PC-9 (cell line): ENCODE results near the gene BECN2. TPM values are rescaled to one million over a fixed set of nuclear protein-coding genes. Genes with fewer than 3 reads are reported as not detected.

Source experiments
- BruUV-seq: library from RNA; stranded (reverse); fragments of 400-500 nt; replicated peaks from 2 replicates; lab custom pipeline; 2021; lab: Mats Ljungman, UMichigan
- CTCF ChIA-PET: fragments of 300-600 bp; sonication (Branson Sonifier 250); formaldehyde crosslinking; loops from one replicate; lab custom pipeline; 2022; ENCODE audit warnings: antibody characterized with exemption; lab: Charles Lee
- POLR2A ChIA-PET: fragments of 300-600 bp; sonication (Branson Sonifier 250); formaldehyde crosslinking; loops from one replicate; lab custom pipeline; 2022; ENCODE audit warnings: antibody characterized with exemption; ENCODE audit not compliant: unreplicated experiment; lab: Charles Lee
- DNase-seq, 2 experiments: peaks; one replicate each; pipeline versions ENCODE4 v3.0.0 to v3.0.0-alpha.2; 2015 to 2022; ENCODE audit warnings: mixed read lengths in 1 of 2
- H2AFZ ChIP-seq: fragments of 200-600 bp; sonication (generic); 2 replicates; pipeline ENCODE4 v1.8.1; 2017; ENCODE audit warnings: antibody characterized with exemption
- H3F3A ChIP-seq: fragments of 200-600 bp; sonication (generic); 2 replicates; pipeline ENCODE4 v1.8.1; 2017; ENCODE audit warnings: antibody characterized with exemption, mild to moderate bottlenecking, low read depth; ENCODE audit not compliant: insufficient read depth
- H3K27ac ChIP-seq: fragments of 200-600 bp; sonication (generic); 2 replicates; pipeline ENCODE4 v1.6.1; 2016; ENCODE audit warnings: mixed run types
- H3K27me3 ChIP-seq: fragments of 200-600 bp; sonication (generic); 2 replicates; pipeline ENCODE4 v1.6.1; 2016; ENCODE audit warnings: low read depth, mixed run types; ENCODE audit not compliant: insufficient read depth
- H3K36me3 ChIP-seq: fragments of 200-600 bp; sonication (generic); 2 replicates; pipeline ENCODE4 v1.6.1; 2016; ENCODE audit warnings: low read depth, mixed run types
- H3K4me1 ChIP-seq: fragments of 200-600 bp; sonication (generic); replicated peaks from 2 replicates; pipeline ENCODE4 v1.6.1; 2016; ENCODE audit warnings: mixed run types; ENCODE audit not compliant: insufficient read depth
- H3K4me2 ChIP-seq: fragments of 200-600 bp; sonication (generic); 2 replicates; pipeline ENCODE4 v1.6.1; 2017; ENCODE audit warnings: mixed run types
- H3K4me3 ChIP-seq: fragments of 200-600 bp; sonication (generic); 2 replicates; pipeline ENCODE4 v1.6.1; 2016; ENCODE audit warnings: mixed run types
- H3K79me2 ChIP-seq: fragments of 200-600 bp; sonication (generic); 2 replicates; pipeline ENCODE4 v1.6.1; 2017; ENCODE audit warnings: low read depth, mixed run types
- H3K9me2 ChIP-seq: fragments of 200-600 bp; sonication (generic); 2 replicates; pipeline ENCODE4 v1.8.1; 2017; ENCODE audit warnings: mild to moderate bottlenecking; ENCODE audit not compliant: insufficient read depth
- H3K9me3 ChIP-seq: fragments of 200-600 bp; sonication (generic); 2 replicates; pipeline ENCODE4 v1.8.1; 2016; ENCODE audit warnings: low read depth; ENCODE audit not compliant: insufficient read depth
- H4K20me1 ChIP-seq: fragments of 200-600 bp; sonication (generic); 2 replicates; pipeline ENCODE4 v1.8.1; 2017; ENCODE audit not compliant: insufficient read depth
- CTCF ChIP-seq: fragments of 200-600 bp; sonication (generic); conservative IDR thresholded peaks from 2 replicates; pipeline ENCODE4 v1.6.1; 2017; ENCODE audit warnings: mixed run types, antibody characterized with exemption, mild to moderate bottlenecking, moderate library complexity
- EZH2 ChIP-seq: fragments of 200-600 bp; sonication (generic); IDR thresholded peaks from 2 replicates; pipeline ENCODE4 v1.8.0; 2017; ENCODE audit warnings: antibody characterized with exemption, low read depth
- intact Hi-C: fragments of 100-400 bp; cut with micrococcal nuclease; formaldehyde crosslinking; loops from one replicate; pipeline ENCODE4 v1.10.0; 2022; ENCODE audit not compliant: unreplicated experiment
- total RNA-seq: library from RNA; stranded (reverse); gene quantifications from 2 replicates; pipeline ENCODE4 v1.2.3, GENCODE V29; 2021

BECN2 gene
- total RNA-seq, 1 experiment from 2014 or later, result 0.37 TPM

GRCh38 chr1:241968611-241969010, 11.0 kb downstream of the BECN2 start:
- DNase-seq, result no peak
- Histone ChIP-seq H2AFZ (no peak overlapping the region), H3K4me1 (no peaks in the 10 kb centered on the region), H3K9me3 (no peaks in the 10 kb centered on the region), H3K4me3 (no peak overlapping the region), H3K9me2 (no peaks in the 10 kb centered on the region), H4K20me1 (no peaks in the 10 kb centered on the region), H3K79me2 (no peaks in the 10 kb centered on the region), H3K27ac (no peak overlapping the region), H3F3A (no peaks in the 10 kb centered on the region), H3K36me3 (no peaks in the 10 kb centered on the region), H3K4me2 (no peak overlapping the region), H3K27me3 (no peaks in the 10 kb centered on the region)
- TF ChIP-seq EZH2 (no peak), CTCF (no peak)
- ChIA-PET CTCF (no interaction called here), POLR2A (no interaction called here)
- BruUV-seq, result no TSS peak
- intact Hi-C loops, result no loop called here

- Histone ChIP-seq H3K4me2 (no peak overlapping the region), H3K79me2 (no peaks in the 10 kb centered on the region), H3K27ac (no peak overlapping the region), H3K9me2 (no peaks in the 10 kb centered on the region), H3K27me3 (no peaks in the 10 kb centered on the region), H3K4me1 (no peaks in the 10 kb centered on the region), H3F3A (no peaks in the 10 kb centered on the region), H3K9me3 (no peaks in the 10 kb centered on the region), H2AFZ (no peak overlapping the region), H3K36me3 (no peaks in the 10 kb centered on the region), H3K4me3 (no peak overlapping the region), H4K20me1 (no peaks in the 10 kb centered on the region)
- ChIA-PET POLR2A (no interaction called here), CTCF (interaction anchor here (0.5 kb wide), 1 partner anchor 1303 kb away, joined by 8 read pairs; no protein-coding TSS in a partner anchor)
- no peak for DNase-seq
- intact Hi-C loops, result no loop called here
- BruUV-seq, result no TSS peak
- TF ChIP-seq CTCF (no peak), EZH2 (no peak)
These were observed 15.3 kb downstream of the BECN2 start for GRCh38 chr1:241972703-241973369.

- intact Hi-C loops, result no loop called here
- H3K9me3 ChIP-seq, result no peaks in the 10 kb centered on the region
- no peaks in the 10 kb centered on the region for H3K4me1 ChIP-seq
- no peak overlapping the region for H3K27ac ChIP-seq
- H4K20me1 ChIP-seq, result no peaks in the 10 kb centered on the region
- H3K36me3 ChIP-seq, result no peaks in the 10 kb centered on the region
- H3K9me2 ChIP-seq, result no peaks in the 10 kb centered on the region
- no peak for DNase-seq
- no peak for TF ChIP-seq EZH2
- ChIA-PET POLR2A (no interaction called here), CTCF (no interaction called here)
- no peak overlapping the region for H3K4me3 ChIP-seq
- no peaks in the 10 kb centered on the region for H3K79me2 ChIP-seq
- no peak overlapping the region for H3K4me2 ChIP-seq
- no peaks in the 10 kb centered on the region for H3K27me3 ChIP-seq
- no TSS peak for BruUV-seq
- H3F3A ChIP-seq, result no peaks in the 10 kb centered on the region
- no peak overlapping the region for H2AFZ ChIP-seq
These were observed 18.7 kb downstream of the BECN2 start for GRCh38 chr1:241976229-241976628.

GRCh38 chr1:241979071-241979470, 21.5 kb downstream of the BECN2 start:
- BruUV-seq, result no TSS peak
- no peaks in the 10 kb centered on the region for H3K4me1 ChIP-seq
- H3K4me3 ChIP-seq, result no peak overlapping the region
- no peak overlapping the region for H3K27ac ChIP-seq
- H2AFZ ChIP-seq, result no peak overlapping the region
- H3K4me2 ChIP-seq, result no peak overlapping the region
- H3K36me3 ChIP-seq, result no peaks in the 10 kb centered on the region
- intact Hi-C loops, result no loop called here
- POLR2A ChIA-PET, result no interaction called here
- CTCF ChIA-PET, result no interaction called here
- no peaks in the 10 kb centered on the region for H3K9me3 ChIP-seq
- no peaks in the 10 kb centered on the region for H3K79me2 ChIP-seq
- no peak for TF ChIP-seq EZH2
- TF ChIP-seq CTCF, result no peak
- H3F3A ChIP-seq, result no peaks in the 10 kb centered on the region
- no peaks in the 10 kb centered on the region for H4K20me1 ChIP-seq
- H3K9me2 ChIP-seq, result no peaks in the 10 kb centered on the region
- no peaks in the 10 kb centered on the region for H3K27me3 ChIP-seq
- no peak for DNase-seq
